Endothelial cell of umbilical vein (primary cell): ENCODE measurements around the gene NRF1. TPM values are rescaled to one million over a fixed set of nuclear protein-coding genes. Genes with fewer than 3 reads are reported as not detected.

Experiments used
- BruUV-seq: library from RNA; stranded (reverse); fragments of 400-500 nt; replicated peaks from 2 replicates; lab custom pipeline; 2021; lab: Mats Ljungman, UMichigan
- CTCF ChIA-PET: fragments of 300-600, 350-600 bp; sonication (Branson Sonifier 250); formaldehyde crosslinking; loops from one replicate; lab custom pipeline; 2021; ENCODE audit warnings: antibody characterized with exemption, inconsistent platforms; lab: Charles Lee
- POLR2A ChIA-PET: fragments of 300-600, 350-600 bp; sonication (Branson Sonifier 250); formaldehyde crosslinking; loops from one replicate; lab custom pipeline; 2021; ENCODE audit warnings: antibody characterized with exemption, inconsistent platforms; lab: Charles Lee
- DNase-seq: peaks from one replicate; pipeline ENCODE4 v3.0.0-alpha.2; 2011; ENCODE audit warnings: low read depth, low spot score
- FAIRE-seq: peaks from 2 replicates; lab custom pipeline; 2011; peaks lifted over from hg19 to GRCh38; lab: Jason Lieb, UNC
- H2AFZ ChIP-seq: 2 replicates; pipeline ENCODE4 v1.6.0; 2012; ENCODE audit warnings: low read depth, low read length, control low read depth, inconsistent platforms
- H3K27ac ChIP-seq: 2 replicates; pipeline ENCODE4 v1.5.1; 2011; ENCODE audit warnings: low read depth, mild to moderate bottlenecking, control low read depth, low read length, moderate library complexity; ENCODE audit not compliant: insufficient read depth
- H3K27me3 ChIP-seq, 2 experiments: 2 replicates each; pipeline versions ENCODE4 v1.6.0 to v1.6.1; 2011; ENCODE audit warnings: low read length in 2 of 2, mixed read lengths in 1 of 2; ENCODE audit not compliant: control insufficient read depth in 2 of 2, insufficient read depth in 2 of 2
- H3K36me3 ChIP-seq, 2 experiments: 2 replicates in 1 of 2; 3 replicates in 1 of 2; pipeline ENCODE4 v1.5.1; 2011; ENCODE audit warnings: low read length in 2 of 2, mild to moderate bottlenecking in 1 of 2, moderate library complexity in 1 of 2; ENCODE audit not compliant: control insufficient read depth in 2 of 2, insufficient read depth in 2 of 2; ENCODE audit errors: extremely low read depth in 1 of 2
- H3K4me1 ChIP-seq: 3 replicates; pipeline ENCODE4 v1.5.1; 2011; ENCODE audit warnings: mild to moderate bottlenecking, low read length; ENCODE audit not compliant: control insufficient read depth, insufficient read depth; ENCODE audit errors: extremely low read depth
- H3K4me2 ChIP-seq: 2 replicates; pipeline ENCODE4 v1.6.1; 2011; ENCODE audit warnings: low read length, control low read depth, mixed read lengths; ENCODE audit not compliant: insufficient read depth
- H3K4me3 ChIP-seq, 3 experiments: fragments of 200-600 bp in 1 of 3; sonication (generic), shearing (Covaris generic) in 1 of 3; replicated peaks in 1 of 3; 2 replicates each; pipeline ENCODE4 v1.5.1; 2011 to 2016; ENCODE audit warnings: control low read depth in 3 of 3, low read length in 3 of 3, mild to moderate bottlenecking in 2 of 3, inconsistent platforms in 1 of 3, low read depth in 1 of 3, moderate library complexity in 1 of 3; ENCODE audit not compliant: insufficient read depth in 1 of 3
- H3K79me2 ChIP-seq: 2 replicates; pipeline ENCODE4 v1.6.0; 2012; ENCODE audit warnings: low read length, inconsistent platforms; ENCODE audit not compliant: control insufficient read depth, insufficient read depth
- H3K9ac ChIP-seq: replicated peaks from 2 replicates; pipeline ENCODE3; 2011; ENCODE audit warnings: low read length, control low read depth; ENCODE audit not compliant: insufficient read depth; ENCODE audit errors: extremely low read depth
- H3K9me1 ChIP-seq: replicated peaks from 3 replicates; pipeline ENCODE4 v1.6.0; 2011; ENCODE audit warnings: mild to moderate bottlenecking, low read length; ENCODE audit not compliant: control insufficient read depth, insufficient read depth; ENCODE audit errors: extremely low read depth
- H3K9me3 ChIP-seq: replicated peaks from 2 replicates; pipeline ENCODE4 v1.5.1; 2012; ENCODE audit warnings: low read length, inconsistent platforms; ENCODE audit not compliant: control insufficient read depth, insufficient read depth
- H4K20me1 ChIP-seq: replicated peaks from 2 replicates; pipeline ENCODE3; 2011; ENCODE audit warnings: mild to moderate bottlenecking, low read length; ENCODE audit not compliant: control insufficient read depth, insufficient read depth; ENCODE audit errors: extremely low read depth
- EZH2 ChIP-seq: IDR thresholded peaks from 2 replicates; pipeline ENCODE4 v1.6.1; 2012; ENCODE audit warnings: borderline replicate concordance, low read depth, mild to moderate bottlenecking, moderate library complexity, low read length, inconsistent platforms; ENCODE audit not compliant: severe bottlenecking
- FOS ChIP-seq: IDR thresholded peaks from 2 replicates; pipeline ENCODE4 v1.6.1; 2011; ENCODE audit warnings: mild to moderate bottlenecking, low read length, moderate library complexity, borderline replicate concordance; ENCODE audit not compliant: insufficient read depth
- GATA2 ChIP-seq: IDR thresholded peaks from 2 replicates; pipeline ENCODE4 v1.7.0; 2011; ENCODE audit warnings: low read depth, mild to moderate bottlenecking, moderate library complexity, mixed read lengths, low read length; ENCODE audit not compliant: insufficient read length, insufficient read depth
- JUN ChIP-seq: IDR thresholded peaks from 2 replicates; pipeline ENCODE4 v1.6.1; 2011; ENCODE audit warnings: borderline replicate concordance, low read depth; ENCODE audit not compliant: insufficient read length, insufficient read depth
- MYC ChIP-seq: IDR thresholded peaks from one replicate; pipeline ENCODE4 v1.6.1; 2011; ENCODE audit warnings: mild to moderate bottlenecking, low read depth, low read length
- POLR2A ChIP-seq: IDR thresholded peaks from 2 replicates; pipeline ENCODE4 v1.6.1; 2012; ENCODE audit warnings: low read depth, mild to moderate bottlenecking, control low read depth, low read length
- POLR2AphosphoS5 ChIP-seq: IDR thresholded peaks from 2 replicates; pipeline ENCODE4 v1.6.1; 2012; ENCODE audit warnings: low read depth, mild to moderate bottlenecking, control low read depth, low read length, moderate library complexity; ENCODE audit not compliant: insufficient read depth
- dilution Hi-C: fragments of 300-500 bp; cut with MboI; formaldehyde crosslinking; loops from one replicate; pipeline ENCODE4 v1.15.0; 2019; ENCODE audit warnings: low sequenced_read_pairs; ENCODE audit not compliant: extremely low pct_ligation_motif_present
- intact Hi-C: fragments of 100-400 bp; cut with micrococcal nuclease; formaldehyde crosslinking; loops from one replicate; pipeline ENCODE4 v1.10.0; 2022
- polyA plus RNA-seq, 4 experiments: library from polyadenylated mRNA; depleted of rRNA in 3 of 4; stranded (reverse) in 3 of 4; unstranded in 1 of 4; fragments of >200 nt; gene quantifications; 2 replicates each; pipeline versions ENCODE4 v1.2.1 to v1.2.3, GENCODE V29; 2011 to 2012; ENCODE audit warnings: missing spikeins in 1 of 4
- total RNA-seq: library from RNA; stranded (reverse); gene quantifications from 2 replicates; pipeline ENCODE4 v1.2.3, GENCODE V29; 2021
- TF ChIP-seq, protein P1 (sequence below): IDR thresholded peaks from 2 replicates; pipeline ENCODE4 v1.6.1; 2011; ENCODE audit not compliant: insufficient read depth, insufficient read length
- TF ChIP-seq, protein P2 (sequence below), 2 donors: IDR thresholded peaks; 1 replicate in 1 of 2; 2 replicates in 1 of 2; pipeline ENCODE4 v1.5.1; 2011; ENCODE audit warnings: low read length in 2 of 2, mild to moderate bottlenecking in 2 of 2, moderate library complexity in 2 of 2, control low read depth in 1 of 2, inconsistent platforms in 1 of 2, low read depth in 1 of 2; ENCODE audit not compliant: insufficient read depth in 1 of 2; ENCODE audit errors: extremely low read depth in 1 of 2

Gene NRF1
- total and polyA plus RNA-seq, 2 donors (not counting 3 experiments of a cell fraction or from before 2014, with no cell fraction given), result 14.6 to 20.3 TPM

DNA sequence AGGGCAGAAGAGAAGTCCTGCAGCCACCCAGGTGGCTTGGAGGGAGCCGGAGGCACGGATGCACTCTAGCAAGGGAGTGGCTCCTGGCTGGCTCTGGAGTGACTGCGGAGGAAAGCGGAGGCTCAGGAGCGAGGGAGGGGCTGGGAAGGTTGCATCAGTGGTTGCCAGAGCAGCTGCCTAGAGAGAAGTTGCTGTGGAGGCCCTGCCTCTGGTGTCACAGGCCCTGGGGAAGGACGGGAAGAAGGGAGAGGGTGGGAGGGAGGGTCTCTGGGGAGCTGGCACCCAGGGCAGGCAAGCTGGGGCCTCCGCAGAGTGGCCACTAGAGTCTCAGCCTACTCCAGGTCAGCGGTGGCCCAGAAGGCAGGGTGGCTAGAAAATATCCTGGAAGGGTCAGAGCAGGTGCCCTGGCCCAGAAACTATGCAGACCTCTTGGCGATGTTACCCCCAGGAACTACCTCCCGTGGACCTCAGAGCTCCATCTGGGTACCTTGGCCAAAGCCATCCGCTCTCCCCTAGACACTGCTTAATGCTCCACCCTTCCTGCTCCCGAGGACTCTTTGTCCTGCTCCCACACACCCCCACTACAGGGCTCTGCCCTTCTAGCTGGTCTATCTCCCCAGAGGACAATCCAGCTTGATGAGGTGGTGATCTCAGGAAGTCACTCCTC is 164.3 kb downstream of the NRF1 start:
- no peak overlapping the region for H3K9ac ChIP-seq
- ChIA-PET CTCF (interaction anchor here (0.6 kb wide), 1 partner anchor 1037 kb away, joined by 3 read pairs; no protein-coding TSS in a partner anchor), POLR2A (no interaction called here)

More for the DNA sequence above, 164.3 kb downstream of the NRF1 start:
- H3K79me2 ChIP-seq, result no peaks in the 10 kb centered on the region
- H3K27me3 ChIP-seq, result peaks cover 38 to 50% of the 10 kb centered on the region in 2 experiments
- no peak overlapping the region for H3K27ac ChIP-seq
- no peak overlapping the region for H2AFZ ChIP-seq
- H3K9me3 ChIP-seq, result no peaks in the 10 kb centered on the region
- FAIRE-seq (no peak), DNase-seq (no peak)
- TF ChIP-seq, protein P1, sequence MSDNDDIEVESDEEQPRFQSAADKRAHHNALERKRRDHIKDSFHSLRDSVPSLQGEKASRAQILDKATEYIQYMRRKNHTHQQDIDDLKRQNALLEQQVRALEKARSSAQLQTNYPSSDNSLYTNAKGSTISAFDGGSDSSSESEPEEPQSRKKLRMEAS, result no peak
- TF ChIP-seq FOS (no peak), MYC (no peak), JUN (no peak), GATA2 (no peak), POLR2AphosphoS5 (no peak), EZH2 (no peak), POLR2A (no peak)
- TF ChIP-seq, protein P2, sequence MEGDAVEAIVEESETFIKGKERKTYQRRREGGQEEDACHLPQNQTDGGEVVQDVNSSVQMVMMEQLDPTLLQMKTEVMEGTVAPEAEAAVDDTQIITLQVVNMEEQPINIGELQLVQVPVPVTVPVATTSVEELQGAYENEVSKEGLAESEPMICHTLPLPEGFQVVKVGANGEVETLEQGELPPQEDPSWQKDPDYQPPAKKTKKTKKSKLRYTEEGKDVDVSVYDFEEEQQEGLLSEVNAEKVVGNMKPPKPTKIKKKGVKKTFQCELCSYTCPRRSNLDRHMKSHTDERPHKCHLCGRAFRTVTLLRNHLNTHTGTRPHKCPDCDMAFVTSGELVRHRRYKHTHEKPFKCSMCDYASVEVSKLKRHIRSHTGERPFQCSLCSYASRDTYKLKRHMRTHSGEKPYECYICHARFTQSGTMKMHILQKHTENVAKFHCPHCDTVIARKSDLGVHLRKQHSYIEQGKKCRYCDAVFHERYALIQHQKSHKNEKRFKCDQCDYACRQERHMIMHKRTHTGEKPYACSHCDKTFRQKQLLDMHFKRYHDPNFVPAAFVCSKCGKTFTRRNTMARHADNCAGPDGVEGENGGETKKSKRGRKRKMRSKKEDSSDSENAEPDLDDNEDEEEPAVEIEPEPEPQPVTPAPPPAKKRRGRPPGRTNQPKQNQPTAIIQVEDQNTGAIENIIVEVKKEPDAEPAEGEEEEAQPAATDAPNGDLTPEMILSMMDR (IDR thresholded peaks at IDR 0.05; ENCODE audit: extremely low read depth in 1 of 2, insufficient read depth in 1 of 2, low read depth in 1 of 2, low read length in 2 of 2), result no peak
- no peak overlapping the region for H3K4me2 ChIP-seq
- H3K36me3 ChIP-seq, result no peaks in the 10 kb centered on the region
- H4K20me1 ChIP-seq, result no peaks in the 10 kb centered on the region
- BruUV-seq, result no TSS peak
- dilution Hi-C loops (no loop called here), intact Hi-C loops (no loop called here)
- H3K4me3 ChIP-seq, result no peak overlapping the region
- no peaks in the 10 kb centered on the region for H3K9me1 ChIP-seq
- no peaks in the 10 kb centered on the region for H3K4me1 ChIP-seq
